Activated gamma-delta T cell treated with anti-CD3 and anti-CD28 coated beads, Interleukin-2, amount 50 U/mL, for 16 hours (primary cell): ENCODE results near the gene CLTA.
"Not testable (repeated sequence)": the region's sequence is repeated elsewhere in the genome, so short reads cannot be mapped to it uniquely, and the experiment has no call there.

Source experiments
- DNase-seq: peaks from one replicate; pipeline ENCODE4 v3.0.0-alpha.2; 2020; ENCODE audit warnings: low read depth

The CLTA gene

GRCh38 chr9:36189976-36190375 is 745 bp upstream of the CLTA start:
- no peak for DNase-seq

GRCh38 chr9:36191290-36191645 is 547 bp downstream of the CLTA start:
- DNase-seq, result peak; percentile 14

GRCh38 chr9:36191686-36192085 is 965 bp downstream of the CLTA start:
- DNase-seq, result no peak

GRCh38 chr9:36192196-36192595 is 1.5 kb downstream of the CLTA start:
- DNase-seq, result no peak

- DNase-seq, result no peak
Observed at GRCh38 chr9:36193023-36193422, 2.3 kb downstream of the CLTA start.

GRCh38 chr9:36194326-36195000 is 3.7 kb downstream of the CLTA start:
- DNase-seq, result no peak

- DNase-seq, result no peak
Observed at GRCh38 chr9:36204906-36205547, 14.3 kb downstream of the CLTA start.

- DNase-seq, result no peak
Observed at GRCh38 chr9:36207016-36207415, 16.3 kb downstream of the CLTA start.

GRCh38 chr9:36207546-36208012 is 16.9 kb downstream of the CLTA start:
- no peak for DNase-seq

GRCh38 chr9:36208521-36209253 is 18.0 kb downstream of the CLTA start:
- DNase-seq, result no peak

GRCh38 chr9:36210722-36211121 is 20.0 kb downstream of the CLTA start:
- no peak for DNase-seq

GRCh38 chr9:36211510-36211909 is 20.8 kb downstream of the CLTA start:
- no peak for DNase-seq

GRCh38 chr9:36213387-36213786 is 22.7 kb downstream of the CLTA start:
- no peak for DNase-seq

- DNase-seq, result no peak
Observed at GRCh38 chr9:36213989-36214388, 23.3 kb downstream of the CLTA start.

GRCh38 chr9:36214571-36214970 is 23.9 kb downstream of the CLTA start:
- DNase-seq, result no peak

- DNase-seq, result no peak
Observed at GRCh38 chr9:36217256-36217968, 26.7 kb downstream of the CLTA start.

- DNase-seq, result no peak
Observed at GRCh38 chr9:36218011-36218410, 27.3 kb downstream of the CLTA start.

GRCh38 chr9:36218411-36218901 is 27.7 kb downstream of the CLTA start:
- no peak for DNase-seq

GRCh38 chr9:36221667-36222066 is 30.9 kb downstream of the CLTA start:
- no peak for DNase-seq

GRCh38 chr9:36222449-36222848 is 31.7 kb downstream of the CLTA start:
- DNase-seq, result no peak

- no peak for DNase-seq
Observed at GRCh38 chr9:36237230-36237629, 46.5 kb downstream of the CLTA start.

- not testable (repeated sequence) for DNase-seq
Observed at GRCh38 chr9:36239205-36239604, 48.5 kb downstream of the CLTA start.
